Erythroblast (primary cell): ENCODE data around the gene SLC25A52.
A peak's percentile ranks its signal among the peaks of the same experiment; 100 is the strongest.
"Not testable (repeated sequence)": the region's sequence is repeated elsewhere in the genome, so short reads cannot be mapped to it uniquely, and the experiment has no call there.

Source experiments
- DNase-seq, 2 experiments: peaks; one replicate each; lab custom pipeline; 2025; lab: John Stamatoyannopoulos, UW
- GATA1 ChIP-seq: IDR thresholded peaks from 2 replicates; pipeline ENCODE4 v1.6.1; 2011; ENCODE audit warnings: low read depth, mild to moderate bottlenecking, control low read depth, low read length, moderate library complexity
- POLR2A ChIP-seq: IDR thresholded peaks from 2 replicates; pipeline ENCODE4 v1.6.1; 2011; ENCODE audit warnings: mild to moderate bottlenecking, low read length

The SLC25A52 gene, protein sequence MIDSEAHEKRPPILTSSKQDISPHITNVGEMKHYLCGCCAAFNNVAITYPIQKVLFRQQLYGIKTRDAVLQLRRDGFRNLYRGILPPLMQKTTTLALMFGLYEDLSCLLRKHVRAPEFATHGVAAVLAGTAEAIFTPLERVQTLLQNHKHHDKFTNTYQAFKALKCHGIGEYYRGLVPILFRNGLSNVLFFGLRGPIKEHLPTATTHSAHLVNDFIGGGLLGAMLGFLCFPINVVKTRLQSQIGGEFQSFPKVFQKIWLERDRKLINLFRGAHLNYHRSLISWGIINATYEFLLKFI

DNA sequence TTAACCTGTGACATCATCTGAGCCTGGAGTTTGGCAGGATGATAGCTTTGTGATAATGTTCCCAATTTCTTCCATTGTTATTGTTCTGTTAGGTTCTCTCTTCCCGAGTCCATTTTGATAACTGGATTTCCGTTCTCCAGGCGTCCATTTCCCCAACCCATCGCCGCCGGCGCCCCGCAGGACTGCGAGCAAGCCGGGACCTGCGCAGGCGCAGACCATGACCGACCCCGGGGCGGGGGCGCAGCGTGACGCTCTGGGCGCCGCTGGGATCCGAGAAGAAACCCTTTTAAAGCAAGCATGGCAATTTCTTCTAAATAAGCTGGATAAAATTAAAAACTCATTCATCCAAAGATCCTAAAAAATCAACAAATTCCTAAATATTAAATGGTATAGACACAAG is at the start of gene SLC25A52:
Gene SLC25A52, minus strand, starts transcription at position 186 of the 400 bp plus-strand sequence. CDS start 219 bp downstream, outside the sequence.
- TF ChIP-seq GATA1 = no peak
- no peak for TF ChIP-seq POLR2A
- no peak for DNase-seq

DNA sequence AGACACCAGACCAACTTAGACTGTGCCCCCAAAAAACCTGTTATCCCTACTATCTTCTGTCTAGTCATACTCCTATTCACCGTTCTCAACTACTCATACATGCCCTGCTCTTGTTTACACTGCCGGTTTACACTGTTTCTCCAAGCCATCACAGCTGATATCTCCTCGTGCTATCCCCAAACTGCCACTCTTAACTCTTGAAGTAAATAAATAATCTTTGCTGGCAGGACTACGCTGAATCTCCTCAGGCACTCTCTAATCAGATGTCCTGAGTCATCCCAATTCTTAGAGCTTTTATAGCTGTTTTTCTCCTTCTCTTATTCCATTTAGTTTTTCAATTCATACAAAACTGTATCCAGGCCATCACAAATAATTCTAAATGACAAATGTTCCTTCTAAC is 48.4 kb upstream of the SLC25A52 start:
- DNase-seq = not testable (repeated sequence)

DNA sequence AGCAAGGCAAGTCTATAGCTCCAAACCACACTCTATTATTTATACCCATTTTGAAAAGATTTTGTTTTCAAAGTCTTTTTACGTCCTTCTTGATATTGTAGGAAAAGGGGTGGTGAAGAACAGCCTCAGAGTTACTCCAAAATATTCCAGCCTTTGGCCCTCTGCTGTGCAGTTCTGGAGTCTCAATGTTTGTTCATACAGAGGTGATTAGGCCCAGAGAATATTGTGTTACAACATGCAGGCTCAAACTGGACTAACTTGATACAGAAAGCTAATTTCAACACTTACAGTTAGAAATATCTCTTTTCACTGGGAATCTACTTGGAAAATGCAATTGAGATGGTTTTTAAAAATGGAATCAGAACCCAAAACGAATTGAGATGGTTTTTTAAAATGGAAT is 40.4 kb upstream of the SLC25A52 start:
- TF ChIP-seq GATA1 = no peak
- TF ChIP-seq POLR2A = no peak
- DNase-seq = no peak

DNA sequence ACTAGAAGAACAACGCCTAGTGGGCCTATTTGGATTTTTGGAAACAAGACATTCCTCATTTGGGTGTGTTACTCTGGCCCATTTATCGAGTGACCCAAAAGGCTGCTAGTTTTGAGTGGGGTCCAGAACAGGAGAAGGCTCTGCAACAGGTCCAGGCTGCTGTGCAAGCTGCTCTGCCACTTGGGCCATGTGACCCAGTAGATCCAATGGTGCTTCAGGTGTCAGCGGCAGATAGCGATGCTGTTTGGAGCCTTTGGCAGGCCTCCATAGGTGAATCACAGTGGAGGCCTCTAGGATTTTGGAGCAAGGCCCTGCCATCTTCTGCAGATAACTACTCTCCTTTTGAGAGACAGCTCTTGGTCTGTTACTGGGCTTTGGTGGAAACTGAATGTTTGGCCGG is 38.6 kb upstream of the SLC25A52 start:
- peak in 1 of 2 experiments; percentile 8 for DNase-seq

DNA sequence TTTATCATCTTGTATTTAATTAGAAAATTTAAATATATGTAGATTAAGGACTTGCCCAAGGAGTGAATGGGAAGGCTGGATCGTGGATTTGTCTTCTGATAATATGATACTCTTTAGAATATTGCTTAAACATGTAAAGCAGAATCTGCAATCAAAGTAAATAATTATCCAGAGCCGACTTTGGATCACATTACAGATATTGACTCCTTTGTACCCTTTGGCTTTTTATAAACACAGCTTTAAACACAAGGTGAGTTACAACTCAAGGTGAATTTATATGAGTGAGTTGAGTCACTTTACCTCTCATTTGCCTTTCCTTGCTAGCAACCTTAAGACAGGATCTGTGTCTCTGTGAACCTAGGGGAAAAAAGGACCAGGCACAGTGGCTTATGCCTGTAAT is 37.7 kb upstream of the SLC25A52 start:
- TF ChIP-seq POLR2A = no peak
- no peak for TF ChIP-seq GATA1
- DNase-seq = no peak

DNA sequence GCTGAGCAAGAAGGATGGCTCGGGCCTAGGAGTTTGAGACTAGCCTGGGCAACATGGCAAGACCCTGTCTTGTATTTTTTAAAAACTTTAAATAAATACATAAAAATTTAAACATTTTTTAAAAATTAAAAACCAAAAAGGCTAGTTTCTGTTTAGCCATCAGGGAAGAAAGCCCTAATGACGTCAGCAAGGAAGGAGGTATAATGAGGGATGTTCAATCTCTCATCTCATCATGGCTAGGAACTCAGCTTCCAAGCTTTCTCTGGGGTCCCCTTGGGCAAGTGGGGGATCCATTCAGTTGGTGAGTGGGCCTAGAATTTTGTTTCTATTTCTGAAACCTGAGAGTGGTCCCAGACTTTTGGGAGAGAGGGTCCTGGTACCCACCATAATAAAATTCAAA is 35.1 kb upstream of the SLC25A52 start:
- TF ChIP-seq GATA1 = no peak
- no peak for TF ChIP-seq POLR2A
- DNase-seq = no peak

DNA sequence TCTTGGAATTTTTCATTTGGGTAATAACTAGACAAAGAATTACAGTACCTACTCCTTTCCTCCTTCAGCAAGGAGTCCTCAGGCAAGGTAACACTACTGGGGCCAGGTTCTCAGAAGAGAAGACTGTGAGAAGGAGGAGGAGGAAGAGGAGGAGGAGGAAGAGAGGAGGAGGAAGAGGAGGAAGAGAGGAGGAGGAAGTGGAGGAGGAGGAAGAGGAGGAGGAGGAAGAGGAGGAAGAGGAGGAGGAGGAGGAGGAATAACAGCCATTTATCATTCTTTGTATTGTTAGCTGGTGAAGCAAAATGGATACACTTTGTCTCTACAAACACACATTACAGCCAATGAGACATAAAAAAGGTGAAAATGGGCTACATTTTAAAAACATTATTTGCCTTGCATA is 32.9 kb upstream of the SLC25A52 start:
- DNase-seq = no peak
- TF ChIP-seq GATA1 (no peak), POLR2A (no peak)

DNA sequence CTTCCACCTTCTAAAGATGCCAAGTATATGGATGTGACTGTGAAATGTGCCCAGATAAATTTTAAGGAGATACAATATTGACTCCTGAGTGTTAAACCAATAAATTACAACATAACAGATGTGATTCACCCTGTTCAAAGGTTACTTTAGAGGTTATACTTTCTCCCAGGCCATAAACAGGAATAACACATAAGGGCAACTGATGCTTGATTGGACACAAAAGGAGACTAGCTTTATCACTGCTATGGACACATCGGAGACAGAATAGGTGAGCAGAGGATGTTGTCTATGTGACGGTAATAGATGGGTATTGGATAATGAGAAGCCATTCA is 31.9 kb upstream of the SLC25A52 start:
- DNase-seq = no peak
- TF ChIP-seq GATA1 = no peak
- TF ChIP-seq POLR2A = no peak

DNA sequence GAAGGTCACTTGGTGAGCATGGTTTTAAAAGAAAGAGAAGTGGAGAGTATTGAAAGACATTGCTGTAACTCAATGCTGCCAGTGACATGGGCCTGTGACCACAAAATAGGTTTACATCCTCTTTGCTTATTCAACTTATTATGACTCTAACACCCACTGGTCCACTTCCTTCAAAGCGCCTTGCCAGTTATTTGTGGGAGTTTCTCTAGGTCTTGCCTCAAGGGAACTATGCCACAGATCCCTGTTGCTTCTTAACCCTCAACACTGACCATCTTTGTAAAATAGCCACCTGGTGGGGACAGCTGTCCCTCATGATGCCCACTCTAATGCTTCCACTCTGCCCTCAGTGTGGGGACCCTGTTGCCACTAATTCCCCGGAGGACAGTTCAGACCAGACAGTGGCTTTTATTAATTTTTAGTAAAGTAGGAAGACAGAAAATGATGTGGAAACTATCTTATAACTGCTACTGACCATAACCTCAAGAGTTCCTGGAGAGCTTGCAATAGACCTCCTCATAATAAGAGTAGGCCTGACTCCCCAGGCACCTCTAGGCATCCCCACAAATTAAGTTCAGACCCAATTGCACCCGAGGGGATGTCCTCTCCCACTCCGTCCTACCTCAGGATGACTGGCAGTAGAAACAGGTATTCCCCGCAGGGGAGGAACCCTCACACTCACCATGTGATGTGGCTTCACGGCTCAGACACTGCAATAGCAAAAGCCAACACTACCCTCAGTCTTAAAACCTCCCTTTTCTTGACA is 31.3 kb upstream of the SLC25A52 start:
- no peak for DNase-seq
- TF ChIP-seq POLR2A (no peak), GATA1 (no peak)

DNA sequence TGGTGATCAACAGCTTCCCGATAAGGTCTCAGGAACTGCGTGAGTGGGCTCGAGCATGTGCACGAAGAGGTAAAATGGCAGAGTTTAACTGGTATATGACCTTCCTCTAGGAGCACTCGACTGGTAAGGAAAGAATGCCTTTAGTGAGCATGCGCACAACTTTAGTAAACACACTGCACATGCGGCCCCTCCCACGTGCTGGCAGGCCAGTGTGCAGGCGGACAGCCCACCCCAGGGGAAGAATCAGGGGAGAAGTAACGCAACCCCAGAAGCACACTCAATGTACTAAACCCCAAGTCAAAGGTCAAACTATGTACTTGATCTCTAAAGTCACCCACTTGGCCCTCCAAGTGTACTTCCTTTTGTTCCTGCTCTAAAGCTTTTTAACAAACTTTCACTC is 28.7 kb upstream of the SLC25A52 start:
- no peak for TF ChIP-seq GATA1
- no peak for TF ChIP-seq POLR2A
- DNase-seq = no peak

DNA sequence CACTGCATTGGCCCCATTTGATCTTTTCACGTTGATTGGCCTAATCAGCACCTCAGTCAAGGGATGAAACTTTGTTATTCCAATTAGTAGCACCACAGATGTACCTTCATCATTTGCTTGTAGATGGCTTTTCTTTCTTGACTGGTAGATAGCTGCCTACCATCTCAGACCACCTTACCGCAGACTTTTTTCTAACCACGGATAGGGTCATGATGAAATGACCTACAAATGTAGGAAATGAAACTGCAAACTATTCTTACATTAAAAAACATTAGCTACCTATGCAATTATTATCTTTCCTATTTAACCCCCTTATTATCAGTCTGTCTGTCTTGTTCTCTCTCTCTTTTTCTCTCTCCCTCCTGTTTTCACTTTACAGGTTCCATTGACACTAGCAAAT is 22.4 kb upstream of the SLC25A52 start:
- no peak for TF ChIP-seq GATA1
- DNase-seq = no peak

DNA sequence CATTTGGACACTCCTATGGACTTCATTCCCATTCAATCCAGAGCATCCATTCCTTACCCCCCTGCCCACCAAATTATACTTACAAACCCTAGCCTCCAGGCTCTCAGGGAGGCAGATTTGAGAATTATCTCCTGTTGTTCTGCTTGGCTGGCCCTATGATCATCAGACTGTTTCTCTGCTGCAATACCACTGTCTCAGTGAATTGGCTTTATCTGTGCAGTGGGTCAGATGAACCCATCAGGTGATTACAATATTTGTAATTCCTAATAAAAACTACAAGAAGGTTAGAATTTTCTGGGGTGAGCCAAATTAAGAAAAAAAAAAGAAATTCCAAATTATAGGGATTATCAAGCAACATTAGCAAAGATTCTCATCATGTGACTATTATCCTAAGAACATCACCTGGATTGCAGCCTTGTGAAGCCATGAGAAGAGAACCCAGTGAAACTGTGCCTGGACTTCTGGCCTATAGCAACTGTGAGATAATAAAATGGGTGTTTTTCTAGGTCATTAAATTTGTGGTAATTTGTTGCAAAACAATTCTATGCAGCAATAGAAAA is 17.8 kb upstream of the SLC25A52 start:
- no peak for TF ChIP-seq GATA1
- TF ChIP-seq POLR2A = no peak

DNA sequence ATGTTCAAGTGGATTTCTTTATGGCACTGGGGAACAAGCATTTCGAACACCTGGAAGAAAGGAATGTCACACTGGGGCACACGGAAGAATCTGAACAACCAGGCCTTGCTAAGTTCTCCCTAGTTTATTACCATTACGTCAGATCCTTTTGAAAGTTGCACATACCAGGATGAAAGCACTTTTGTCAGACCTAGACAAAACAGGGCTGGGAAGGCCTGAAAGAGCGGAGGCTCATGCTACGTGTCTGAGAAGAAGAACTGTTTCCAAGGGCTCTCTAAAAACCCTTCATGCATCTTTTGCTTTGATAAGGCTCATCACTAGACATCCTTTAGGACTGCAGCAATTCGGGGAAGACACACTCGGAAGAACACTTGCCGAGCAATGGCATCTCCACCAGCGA is 15.4 kb upstream of the SLC25A52 start:
- no peak for DNase-seq
- TF ChIP-seq GATA1 = no peak
- TF ChIP-seq POLR2A = no peak

More for the DNA sequence above, 17.8 kb upstream of the SLC25A52 start:
- no peak for DNase-seq

DNA sequence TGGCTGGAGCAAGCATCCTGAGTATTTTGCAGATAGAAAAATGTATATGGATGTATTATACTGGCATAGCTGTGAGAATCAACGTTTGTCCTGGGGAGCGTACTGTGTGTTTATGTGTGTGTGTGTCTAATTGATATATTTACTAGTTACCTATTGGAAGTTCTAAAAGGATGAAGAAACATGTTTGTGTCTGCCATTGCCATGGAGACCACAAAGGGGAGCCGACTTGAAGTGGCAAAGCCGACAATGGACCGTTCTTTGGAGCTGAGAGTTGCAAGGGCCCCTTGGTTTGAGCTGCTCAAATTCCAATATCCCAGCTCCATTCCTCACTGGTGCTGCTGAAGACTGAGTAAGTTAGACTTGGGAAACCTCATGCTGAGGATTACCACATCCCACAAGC is 14.3 kb upstream of the SLC25A52 start:
- no peak for DNase-seq
- TF ChIP-seq GATA1 = no peak
- no peak for TF ChIP-seq POLR2A

DNA sequence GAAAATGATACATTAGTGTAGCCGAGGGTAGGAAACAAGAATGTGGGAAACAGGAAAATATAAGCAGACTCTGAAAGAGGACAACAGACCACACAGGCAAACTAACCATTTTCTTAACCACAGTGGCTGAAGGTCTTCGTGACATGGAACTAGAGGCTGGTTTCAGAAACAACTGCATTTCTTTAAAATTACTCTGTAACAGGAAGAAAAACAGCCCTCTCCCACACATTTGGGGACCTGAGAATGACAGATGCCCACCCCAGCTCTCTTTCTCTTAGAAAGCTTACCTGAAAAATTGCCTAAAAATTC is 13.8 kb upstream of the SLC25A52 start:
- DNase-seq = no peak
- TF ChIP-seq POLR2A (no peak), GATA1 (no peak)
